ENCODE data around the gene FKBP15. TPM values are rescaled to one million over a fixed set of nuclear protein-coding genes. Genes with fewer than 3 reads are reported as not detected.

The FKBP15 gene
- polyA plus RNA-seq, 1 experiment, result 28.5 TPM

DNA sequence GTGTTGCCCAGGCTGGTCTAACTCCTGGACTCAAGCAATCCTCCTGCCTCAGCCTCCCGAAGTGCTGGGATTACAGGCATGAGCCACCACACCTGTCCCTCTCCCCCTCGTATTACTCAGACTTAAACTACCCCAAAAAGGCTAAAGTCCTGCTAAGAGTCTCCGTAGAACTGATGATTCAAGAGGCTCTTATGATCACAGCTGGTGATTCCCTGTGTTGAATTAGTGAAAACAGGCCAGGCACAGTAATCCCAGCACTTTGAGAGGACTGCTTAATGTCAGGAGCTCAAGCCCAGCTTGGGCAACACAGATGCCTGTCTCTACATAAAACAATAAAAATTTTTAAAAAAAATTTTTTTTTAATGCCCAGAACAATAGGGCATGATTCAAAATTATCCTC lies 45.1 kb upstream of the FKBP15 start:
- no peak for DNase-seq (ENCODE audit: low read depth, low spot score)
- CTCF ChIA-PET, result no interaction called here
- no peak overlapping the region for H3K27ac ChIP-seq (ENCODE audit: low read depth, low read length)
- POLR2A ChIA-PET, result no interaction called here
- TF ChIP-seq, protein P1, sequence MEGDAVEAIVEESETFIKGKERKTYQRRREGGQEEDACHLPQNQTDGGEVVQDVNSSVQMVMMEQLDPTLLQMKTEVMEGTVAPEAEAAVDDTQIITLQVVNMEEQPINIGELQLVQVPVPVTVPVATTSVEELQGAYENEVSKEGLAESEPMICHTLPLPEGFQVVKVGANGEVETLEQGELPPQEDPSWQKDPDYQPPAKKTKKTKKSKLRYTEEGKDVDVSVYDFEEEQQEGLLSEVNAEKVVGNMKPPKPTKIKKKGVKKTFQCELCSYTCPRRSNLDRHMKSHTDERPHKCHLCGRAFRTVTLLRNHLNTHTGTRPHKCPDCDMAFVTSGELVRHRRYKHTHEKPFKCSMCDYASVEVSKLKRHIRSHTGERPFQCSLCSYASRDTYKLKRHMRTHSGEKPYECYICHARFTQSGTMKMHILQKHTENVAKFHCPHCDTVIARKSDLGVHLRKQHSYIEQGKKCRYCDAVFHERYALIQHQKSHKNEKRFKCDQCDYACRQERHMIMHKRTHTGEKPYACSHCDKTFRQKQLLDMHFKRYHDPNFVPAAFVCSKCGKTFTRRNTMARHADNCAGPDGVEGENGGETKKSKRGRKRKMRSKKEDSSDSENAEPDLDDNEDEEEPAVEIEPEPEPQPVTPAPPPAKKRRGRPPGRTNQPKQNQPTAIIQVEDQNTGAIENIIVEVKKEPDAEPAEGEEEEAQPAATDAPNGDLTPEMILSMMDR (IDR thresholded peaks at IDR 0.05; ENCODE audit: low read depth, low read length), result no peak
- H3K27me3 ChIP-seq (ENCODE audit: control insufficient read depth, insufficient read depth, low read length), result no peaks in the 10 kb centered on the region
- no peaks in the 10 kb centered on the region for H3K9me3 ChIP-seq (ENCODE audit: control insufficient read depth, insufficient read depth, low read length)
- no peak overlapping the region for H3K4me3 ChIP-seq (ENCODE audit: low read depth, low read length)

DNA sequence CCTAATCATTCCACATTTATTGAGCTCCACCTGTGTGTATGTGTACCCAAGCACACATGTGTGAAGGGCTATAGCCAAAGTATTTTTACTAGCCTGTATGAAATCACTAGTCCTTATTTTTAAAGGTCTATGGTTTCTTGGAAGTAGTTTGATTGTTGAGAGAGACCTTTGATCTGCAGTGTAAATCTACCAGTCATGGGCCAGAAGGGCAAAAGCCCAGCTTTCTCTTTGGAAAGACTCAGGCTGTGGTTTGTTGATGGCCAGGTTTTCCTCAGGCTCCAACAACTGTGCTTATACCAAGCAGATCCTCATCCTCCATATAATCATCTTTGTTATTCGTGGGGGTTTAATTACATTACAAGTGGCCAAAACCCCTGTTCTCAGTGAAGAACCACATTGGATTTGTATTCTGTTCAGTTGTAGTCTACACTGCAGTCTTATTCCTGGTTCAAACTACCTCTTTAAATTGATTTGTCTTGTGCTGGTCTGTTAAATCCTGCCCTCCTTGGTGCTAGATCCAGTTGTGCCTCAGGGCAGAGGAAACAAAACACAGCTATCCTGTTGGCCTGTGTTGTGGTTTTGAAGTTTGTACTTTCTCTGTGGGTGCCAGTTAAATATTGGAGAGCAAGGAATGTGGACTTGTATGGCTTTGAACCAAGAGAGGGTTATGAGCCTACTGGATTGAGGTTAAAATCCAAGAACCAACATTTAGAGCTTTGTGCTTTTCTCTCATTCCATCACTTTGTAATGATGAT lies 41.0 kb upstream of the FKBP15 start:
- CTCF ChIA-PET, result interaction anchor here (1.4 kb wide), 1 partner anchor 12 kb away, joined by 9 read pairs; the partner anchor contains the start of genes CDC26 and PRPF4
- Histone ChIP-seq H3K9me3 (ENCODE audit: control insufficient read depth, insufficient read depth, low read length) (no peaks in the 10 kb centered on the region), H3K27ac (ENCODE audit: low read depth, low read length) (no peak overlapping the region), H3K4me3 (ENCODE audit: low read depth, low read length) (no peak overlapping the region), H3K27me3 (ENCODE audit: control insufficient read depth, insufficient read depth, low read length) (no peaks in the 10 kb centered on the region)
- TF ChIP-seq, protein P1 (IDR thresholded peaks at IDR 0.05; ENCODE audit: low read depth, low read length), result no peak
- DNase-seq (ENCODE audit: low read depth, low spot score), result no peak
- POLR2A ChIA-PET, result no interaction called here

DNA sequence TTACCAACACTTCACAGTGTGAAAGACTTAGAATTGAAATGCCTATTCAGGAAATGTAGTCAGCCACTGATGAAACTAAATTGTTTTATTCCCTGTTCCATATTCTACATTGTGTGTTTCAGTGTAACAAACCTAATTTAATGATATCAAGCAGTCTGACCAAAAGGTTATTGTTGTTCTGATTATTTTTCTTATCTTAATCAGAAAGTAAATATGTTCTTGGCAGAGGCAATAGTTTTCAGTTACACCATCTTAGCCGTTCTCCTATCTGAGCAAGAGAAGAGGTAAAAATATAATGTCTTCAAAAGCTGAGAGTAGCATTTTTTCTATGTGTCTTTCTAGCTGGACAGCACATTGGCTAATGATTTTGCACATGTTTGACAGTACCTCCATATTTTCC lies 37.2 kb upstream of the FKBP15 start:
- POLR2A ChIA-PET, result no interaction called here
- CTCF ChIA-PET, result no interaction called here
- Histone ChIP-seq H3K4me3 (ENCODE audit: low read depth, low read length) (no peak overlapping the region), H3K27me3 (ENCODE audit: control insufficient read depth, insufficient read depth, low read length) (no peaks in the 10 kb centered on the region), H3K9me3 (ENCODE audit: control insufficient read depth, insufficient read depth, low read length) (no peaks in the 10 kb centered on the region), H3K27ac (ENCODE audit: low read depth, low read length) (no peak overlapping the region)
- TF ChIP-seq, protein P1 (IDR thresholded peaks at IDR 0.05; ENCODE audit: low read depth, low read length), result no peak
- no peak for DNase-seq (ENCODE audit: low read depth, low spot score)

DNA sequence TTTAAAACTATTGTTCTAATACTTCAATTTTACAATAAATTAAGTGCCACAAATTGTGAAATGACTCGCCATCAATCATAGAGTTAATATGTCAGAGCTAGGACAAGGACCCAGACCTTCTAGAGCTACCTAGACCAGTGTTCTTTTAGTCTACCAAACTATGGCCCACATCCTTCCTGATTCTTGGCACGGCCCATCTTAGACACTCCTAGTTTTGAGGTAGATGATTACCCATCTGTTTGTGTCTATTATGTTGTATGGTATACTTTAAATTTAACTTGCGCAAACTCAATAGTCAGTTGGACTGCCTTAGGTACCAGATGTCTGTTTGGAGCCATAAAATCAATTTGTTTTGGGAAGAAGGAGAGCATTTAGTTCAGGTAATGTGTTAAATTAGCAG lies 36.8 kb upstream of the FKBP15 start:
- H3K27ac ChIP-seq (ENCODE audit: low read depth, low read length), result no peak overlapping the region
- no peaks in the 10 kb centered on the region for H3K9me3 ChIP-seq (ENCODE audit: control insufficient read depth, insufficient read depth, low read length)
- no peaks in the 10 kb centered on the region for H3K27me3 ChIP-seq (ENCODE audit: control insufficient read depth, insufficient read depth, low read length)
- TF ChIP-seq, protein P1 (IDR thresholded peaks at IDR 0.05; ENCODE audit: low read depth, low read length), result no peak
- H3K4me3 ChIP-seq (ENCODE audit: low read depth, low read length), result no peak overlapping the region
- ChIA-PET POLR2A (no interaction called here), CTCF (interaction anchor here (3.0 kb wide), 1 partner anchor 17 kb away, joined by 20 read pairs; the partner anchor contains the start of genes CDC26 and PRPF4)
- DNase-seq (ENCODE audit: low read depth, low spot score), result no peak

DNA sequence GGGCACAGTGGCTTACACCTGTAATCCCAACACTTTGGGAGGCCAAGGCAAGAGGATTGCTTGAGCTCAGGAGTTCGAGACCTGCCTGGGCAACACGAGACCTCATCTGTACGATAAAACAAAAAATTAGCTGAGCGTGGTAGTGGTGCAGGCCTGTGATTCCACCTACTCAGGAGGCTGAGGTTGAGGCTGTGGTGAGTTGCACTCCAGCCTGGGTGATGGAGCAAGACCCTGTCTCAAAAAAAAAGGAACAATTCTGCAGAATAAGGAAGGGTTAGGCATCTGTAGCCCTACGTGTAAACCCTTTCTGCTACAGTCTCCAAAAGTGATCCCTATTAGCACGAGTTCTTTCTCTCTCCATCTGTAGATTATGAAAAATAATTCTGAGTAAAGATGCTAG lies 34.4 kb upstream of the FKBP15 start:
- ChIA-PET CTCF (interaction anchor here (3.0 kb wide), 1 partner anchor 19 kb away, joined by 20 read pairs; the partner anchor contains the start of genes CDC26 and PRPF4), POLR2A (no interaction called here)
- Histone ChIP-seq H3K4me3 (ENCODE audit: low read depth, low read length) (no peak overlapping the region), H3K27ac (ENCODE audit: low read depth, low read length) (no peak overlapping the region), H3K9me3 (ENCODE audit: control insufficient read depth, insufficient read depth, low read length) (no peaks in the 10 kb centered on the region), H3K27me3 (ENCODE audit: control insufficient read depth, insufficient read depth, low read length) (no peaks in the 10 kb centered on the region)
- TF ChIP-seq, protein P1 (IDR thresholded peaks at IDR 0.05; ENCODE audit: low read depth, low read length), result no peak
- no peak for DNase-seq (ENCODE audit: low read depth, low spot score)
